ENCODE measurements around the gene TNNI3. TPM values are rescaled to one million over a fixed set of nuclear protein-coding genes. Genes with fewer than 3 reads are reported as not detected.
"Not testable (repeated sequence)": the region's sequence is repeated elsewhere in the genome, so short reads cannot be mapped to it uniquely, and the experiment has no call there.

Gene TNNI3
- total RNA-seq = not detected

DNA sequence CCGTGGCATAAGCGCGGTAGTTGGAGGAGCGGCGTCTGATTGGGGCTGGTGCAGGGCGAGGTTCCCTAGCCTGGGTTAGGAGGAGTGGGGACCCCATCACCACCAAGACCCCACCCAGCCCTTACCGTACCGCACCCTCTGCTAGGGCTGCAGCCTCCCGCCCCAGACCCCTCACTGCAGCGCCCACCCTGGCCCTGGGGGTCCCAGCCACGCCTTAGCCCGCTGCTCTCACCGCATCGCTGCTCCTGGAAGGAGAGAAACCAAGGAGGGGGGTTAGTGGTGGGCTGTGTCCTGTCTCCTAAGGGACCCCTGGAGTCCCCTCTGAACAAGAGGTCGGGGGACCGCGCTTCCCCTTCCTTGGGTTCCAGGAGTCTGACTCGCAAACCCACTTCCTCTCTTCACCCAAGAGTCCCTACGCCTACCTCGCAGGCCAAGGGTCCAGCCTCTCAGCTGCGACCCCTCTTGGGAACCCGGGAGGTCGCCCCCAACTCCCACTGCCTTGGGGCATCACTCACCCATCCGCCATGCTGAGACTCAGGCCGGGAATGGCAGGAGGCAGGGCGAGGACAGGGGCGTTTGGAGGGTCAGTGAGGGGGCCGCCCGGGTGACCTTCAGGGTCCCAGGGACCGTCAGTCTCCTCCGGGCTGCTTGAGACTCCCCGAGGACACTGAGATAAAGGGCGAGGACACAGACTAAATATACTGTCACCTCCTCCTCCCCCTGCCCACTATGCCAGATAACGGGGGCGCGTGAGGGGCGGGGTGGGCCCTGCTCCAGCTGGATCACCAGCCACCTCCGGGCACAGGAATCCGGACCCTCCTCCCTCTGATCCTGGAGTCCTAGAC is at the start of gene TNNI3:
Gene TNNI3, minus strand, starts transcription at position 669 of the 845 bp plus-strand sequence. Its CDS starts 143 bp downstream, at position 526.
- WGBS, 2 donors = 41 to 61% methylated on average over 17 to 23 of the region's 39 CpGs
- TF ChIP-seq, protein P1, sequence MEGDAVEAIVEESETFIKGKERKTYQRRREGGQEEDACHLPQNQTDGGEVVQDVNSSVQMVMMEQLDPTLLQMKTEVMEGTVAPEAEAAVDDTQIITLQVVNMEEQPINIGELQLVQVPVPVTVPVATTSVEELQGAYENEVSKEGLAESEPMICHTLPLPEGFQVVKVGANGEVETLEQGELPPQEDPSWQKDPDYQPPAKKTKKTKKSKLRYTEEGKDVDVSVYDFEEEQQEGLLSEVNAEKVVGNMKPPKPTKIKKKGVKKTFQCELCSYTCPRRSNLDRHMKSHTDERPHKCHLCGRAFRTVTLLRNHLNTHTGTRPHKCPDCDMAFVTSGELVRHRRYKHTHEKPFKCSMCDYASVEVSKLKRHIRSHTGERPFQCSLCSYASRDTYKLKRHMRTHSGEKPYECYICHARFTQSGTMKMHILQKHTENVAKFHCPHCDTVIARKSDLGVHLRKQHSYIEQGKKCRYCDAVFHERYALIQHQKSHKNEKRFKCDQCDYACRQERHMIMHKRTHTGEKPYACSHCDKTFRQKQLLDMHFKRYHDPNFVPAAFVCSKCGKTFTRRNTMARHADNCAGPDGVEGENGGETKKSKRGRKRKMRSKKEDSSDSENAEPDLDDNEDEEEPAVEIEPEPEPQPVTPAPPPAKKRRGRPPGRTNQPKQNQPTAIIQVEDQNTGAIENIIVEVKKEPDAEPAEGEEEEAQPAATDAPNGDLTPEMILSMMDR (IDR thresholded peaks at IDR 0.05) = no peak
- TF ChIP-seq POLR2A (IDR thresholded peaks at IDR 0.05) (no peak), EP300 (IDR thresholded peaks at IDR 0.05) (no peak)
- H3K27me3 ChIP-seq = peaks cover 0 to 97% of the 10 kb centered on the region in 2 donors

DNA sequence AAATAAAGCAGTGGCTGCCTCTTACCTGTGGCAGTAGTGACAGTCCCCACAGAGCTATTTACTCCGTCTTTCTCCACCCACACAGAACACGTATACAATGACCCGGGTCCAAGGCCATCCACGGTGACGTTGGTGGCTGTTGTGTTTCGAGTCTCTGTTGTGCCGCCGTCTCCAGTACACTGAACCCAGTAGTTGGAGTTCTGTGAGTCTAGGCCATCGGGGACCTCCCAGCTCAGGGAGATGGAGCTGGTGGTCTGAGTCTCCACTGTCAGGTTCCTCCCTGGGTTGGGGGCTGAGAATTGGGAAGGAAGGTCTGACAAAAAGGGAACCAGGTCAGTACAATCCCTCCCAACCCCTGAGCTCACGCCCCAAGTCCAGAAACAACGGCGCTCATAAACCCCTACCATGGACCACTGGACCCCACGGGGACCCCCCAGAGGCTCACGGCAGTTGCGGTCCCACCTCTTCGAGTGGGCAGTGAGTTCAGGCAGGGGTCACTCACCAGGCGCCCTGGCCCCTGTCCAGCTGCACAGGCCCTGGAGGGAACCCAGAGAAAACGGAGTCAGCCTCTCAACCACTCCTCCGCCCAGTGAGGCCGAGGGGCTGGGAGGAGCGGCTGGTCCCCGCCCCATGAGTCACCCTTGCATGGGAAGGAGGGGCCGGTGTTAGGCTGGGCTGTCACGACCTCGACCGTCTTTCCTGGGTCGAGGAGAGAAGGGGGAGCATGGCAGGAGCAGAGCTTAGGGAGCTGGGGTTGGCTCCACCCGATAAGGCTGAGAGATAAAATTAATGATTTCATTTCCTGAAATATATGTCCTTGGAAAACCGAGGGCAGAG is 49.4 kb upstream of the TNNI3 start:
- peak; percentile 30 to 44 for DNase-seq (ENCODE audit: low spot score in 2 of 2)
- peaks cover 0 to 17% of the 10 kb centered on the region in 2 donors for H3K27me3 ChIP-seq
- H3K27ac ChIP-seq = peak overlapping the region in 2 of 4 donors; percentile 42 to 43
- no peaks in the 10 kb centered on the region for H3K36me3 ChIP-seq
- 17 to 23% methylated on average over 24 to 28 of the region's 29 CpGs for WGBS, 2 donors
- H3K4me1 ChIP-seq = peaks cover 0 to 10% (median 7%) of the 10 kb centered on the region in 4 donors
- H3K4me3 ChIP-seq = peak overlapping the region in 2 of 4 donors; percentile 0 to 36
- peaks cover 0 to 3% (median 0%) of the 10 kb centered on the region in 4 donors for H3K9me3 ChIP-seq
- TF ChIP-seq EP300 (IDR thresholded peaks at IDR 0.05) (peak in 1 of 2 donors; percentile 20), POLR2A (IDR thresholded peaks at IDR 0.05) (no peak)
- TF ChIP-seq, protein P1 (IDR thresholded peaks at IDR 0.05) = no peak

More for the DNA sequence above, at the start of gene TNNI3:
- H3K4me1 ChIP-seq = peaks cover 0 to 33% (median 0%) of the 10 kb centered on the region in 4 donors
- H3K27ac ChIP-seq = no peak within 1 kb of the TSS
- no peaks in the 10 kb centered on the region for H3K36me3 ChIP-seq
- peaks cover 0 to under 1% (median 0%) of the 10 kb centered on the region in 4 donors for H3K9me3 ChIP-seq
- H3K4me3 ChIP-seq = no peak within 1 kb of the TSS
- no peak for DNase-seq (ENCODE audit: low spot score in 2 of 2)

DNA sequence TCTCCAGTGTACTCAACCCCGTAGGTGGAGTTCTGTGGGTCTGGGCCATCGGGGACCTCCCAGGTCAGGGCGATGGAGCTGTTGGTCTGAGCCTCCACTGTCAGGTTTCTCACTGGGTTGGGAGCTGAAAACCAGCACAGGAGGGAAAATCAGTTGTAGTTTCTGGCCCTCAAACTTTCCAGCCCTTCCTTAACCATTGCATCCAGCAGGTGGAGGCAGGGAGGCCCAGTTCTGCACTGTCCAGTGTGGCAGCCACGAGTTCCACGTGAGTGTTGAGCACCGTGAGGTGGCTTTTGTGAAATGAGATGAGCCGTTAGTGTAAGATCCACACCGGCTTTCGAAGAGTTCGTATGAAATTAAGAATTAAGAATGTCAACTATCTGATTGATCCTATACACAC is 44.7 kb upstream of the TNNI3 start:
- not testable (repeated sequence) for H3K4me1 ChIP-seq
- 50 to 55% methylated on average over 7 to 10 of the region's 10 CpGs for WGBS, 2 donors

DNA sequence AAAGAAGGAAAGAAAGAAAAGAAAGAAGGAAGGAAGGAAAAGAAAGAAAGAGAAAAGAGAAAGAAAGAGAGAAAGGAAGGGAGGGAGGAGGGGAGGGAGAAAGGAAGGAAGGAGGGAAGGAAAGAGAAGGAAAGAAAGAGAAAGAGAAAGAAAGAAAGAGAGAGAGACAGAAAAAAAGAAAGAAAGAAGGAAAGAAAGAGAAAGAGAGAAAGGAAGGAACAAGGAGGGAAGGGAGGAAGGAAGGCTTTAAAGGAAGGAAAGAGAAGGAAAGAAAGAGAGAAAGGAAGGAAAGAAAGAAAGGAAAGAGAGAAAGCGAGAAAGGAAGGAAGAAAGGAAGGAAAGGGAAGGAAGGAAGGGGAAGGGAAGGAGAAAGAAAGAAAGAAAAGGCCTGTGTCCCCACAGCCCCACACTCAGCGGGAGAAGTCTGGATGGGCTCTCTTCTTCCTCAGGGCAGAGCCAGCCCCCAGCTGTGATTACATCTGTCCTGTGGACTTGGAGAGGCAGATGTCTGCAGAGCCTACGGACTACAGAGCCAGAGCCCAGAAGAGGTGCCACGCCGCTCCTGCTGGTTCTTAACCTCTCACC is 42.2 kb upstream of the TNNI3 start:
- Histone ChIP-seq H3K4me3 (no peak overlapping the region), H3K27me3 (peaks cover 0 to 8% of the 10 kb centered on the region in 2 donors), H3K9me3 (no peaks in the 10 kb centered on the region), H3K36me3 (no peaks in the 10 kb centered on the region), H3K4me1 (no peaks in the 10 kb centered on the region), H3K27ac (no peak overlapping the region)
- TF ChIP-seq POLR2A (IDR thresholded peaks at IDR 0.05) = no peak
- TF ChIP-seq EP300 (IDR thresholded peaks at IDR 0.05) = no peak
- no peak for DNase-seq (ENCODE audit: low spot score in 2 of 2)
- 51 to 74% methylated on average over 5 of the region's 5 CpGs for WGBS, 2 donors

More for the DNA sequence above, 44.7 kb upstream of the TNNI3 start:
- not testable (repeated sequence) for H3K27ac ChIP-seq; H3K36me3 ChIP-seq; H3K9me3 ChIP-seq; DNase-seq (ENCODE audit: low spot score in 2 of 2); H3K4me3 ChIP-seq
- peaks cover 0 to 15% of the 10 kb centered on the region in 2 donors for H3K27me3 ChIP-seq

DNA sequence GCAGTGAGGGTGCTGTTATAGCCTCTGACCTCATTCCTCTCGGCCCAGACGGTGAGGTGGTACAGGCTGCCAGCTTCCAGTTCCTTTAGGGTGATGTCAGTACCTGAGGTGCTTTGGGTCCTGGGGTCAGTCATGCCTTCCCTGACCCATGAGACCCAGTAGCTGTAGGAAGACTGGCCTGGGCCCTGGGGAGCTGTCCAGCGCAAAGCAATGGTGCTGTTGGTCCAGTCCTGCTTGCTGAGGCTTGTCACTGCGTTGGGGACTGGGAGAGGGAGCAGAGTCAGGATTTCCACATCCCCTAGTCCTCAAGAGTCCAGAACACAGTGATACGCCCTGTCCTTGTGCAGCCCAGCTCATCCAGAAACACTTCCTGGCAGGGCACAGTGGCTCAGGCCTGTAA is 41.1 kb upstream of the TNNI3 start:
- no peaks in the 10 kb centered on the region for H3K27me3 ChIP-seq
- no peak overlapping the region for H3K4me3 ChIP-seq
- TF ChIP-seq POLR2A (IDR thresholded peaks at IDR 0.05) (no peak), EP300 (IDR thresholded peaks at IDR 0.05) (no peak)
- TF ChIP-seq, protein P1 (IDR thresholded peaks at IDR 0.05) = no peak
- no peak for DNase-seq (ENCODE audit: low spot score in 2 of 2)
- WGBS, 2 donors = 54 to 93% methylated on average over 2 of the region's 5 CpGs
- H3K36me3 ChIP-seq = no peaks in the 10 kb centered on the region
- H3K4me1 ChIP-seq = no peaks in the 10 kb centered on the region
- H3K9me3 ChIP-seq = no peaks in the 10 kb centered on the region
- H3K27ac ChIP-seq = no peak overlapping the region
